Measurements from ENCODE around the gene HIVEP2. TPM values are rescaled to one million over a fixed set of nuclear protein-coding genes. Genes with fewer than 3 reads are reported as not detected.

The HIVEP2 gene
- polyA plus RNA-seq, 3 donors = 0.16 to 1.4 (median 0.64) TPM

- intact Hi-C loops (cut with micrococcal nuclease) = no loop called here
- DNase-seq = no peak
- Histone ChIP-seq H2AFZ (ENCODE audit: insufficient read depth, low read depth, low read length, poor library complexity, severe bottlenecking) (no peak overlapping the region), H3K9ac (ENCODE audit: insufficient read depth, low read length, poor library complexity, severe bottlenecking) (no peak overlapping the region), H3K27ac (ENCODE audit: low read depth in 1 of 2, low read length in 2 of 2) (no peak overlapping the region), H3K4me3 (replicated peaks in 1 of 3; ENCODE audit: low read depth in 2 of 3, low read length in 3 of 3) (no peak overlapping the region), H3K9me3 (replicated peaks in 1 of 2; ENCODE audit: control insufficient read depth in 1 of 2, insufficient read depth in 1 of 2, low read length in 2 of 2) (no peaks in the 10 kb centered on the region), H4K20me1 (ENCODE audit: insufficient read depth, low read length) (no peaks in the 10 kb centered on the region), H3K4me2 (replicated peaks; ENCODE audit: extremely low read depth, low read length, poor library complexity, severe bottlenecking) (no peak overlapping the region), H3K27me3 (ENCODE audit: control insufficient read depth in 2 of 2, insufficient read depth in 2 of 2, low read length in 2 of 2) (no peaks in the 10 kb centered on the region), H3K36me3 (replicated peaks in 1 of 2; ENCODE audit: control insufficient read depth in 1 of 2, insufficient read depth in 2 of 2, low read length in 2 of 2) (no peaks in the 10 kb centered on the region), H3K4me1 (ENCODE audit: control insufficient read depth in 1 of 2, insufficient read depth in 2 of 2, low read length in 2 of 2) (peaks cover 11 to 16% of the 10 kb centered on the region in 2 donors), H3K79me2 (ENCODE audit: insufficient read depth, low read length) (no peaks in the 10 kb centered on the region)
- Mint-ChIP-seq H3K4me3 (no peak overlapping the region), H3K9me3 (peaks cover 0 to 4% (median 0%) of the 10 kb centered on the region in 7 donors), H3K27ac (peak overlapping the region in 2 of 7 donors; percentile 21 to 54), H3K27me3 (ENCODE audit: low read depth in 3 of 3) (peaks cover 0 to 3% (median 0%) of the 10 kb centered on the region in 3 donors), H3K4me1 (peaks cover 15% of the 10 kb centered on the region), H3K36me3 (no peaks in the 10 kb centered on the region)
- 100% methylated on average over 1 of the region's 2 CpGs for WGBS (ENCODE audit: insufficient coverage)
- no peak for TF ChIP-seq CTCF (IDR thresholded peaks at IDR 0.05)
Observed at GRCh38 chr6:142863981-142864380, 81.0 kb downstream of the HIVEP2 start.

- Histone ChIP-seq H2AFZ (ENCODE audit: insufficient read depth, low read depth, low read length, poor library complexity, severe bottlenecking) (no peak overlapping the region), H3K79me2 (ENCODE audit: insufficient read depth, low read length) (no peaks in the 10 kb centered on the region), H3K4me2 (replicated peaks; ENCODE audit: extremely low read depth, low read length, poor library complexity, severe bottlenecking) (no peak overlapping the region), H3K27me3 (ENCODE audit: control insufficient read depth in 2 of 2, insufficient read depth in 2 of 2, low read length in 2 of 2) (no peaks in the 10 kb centered on the region), H4K20me1 (ENCODE audit: insufficient read depth, low read length) (no peaks in the 10 kb centered on the region), H3K36me3 (replicated peaks in 1 of 2; ENCODE audit: control insufficient read depth in 1 of 2, insufficient read depth in 2 of 2, low read length in 2 of 2) (no peaks in the 10 kb centered on the region), H3K4me1 (ENCODE audit: control insufficient read depth in 1 of 2, insufficient read depth in 2 of 2, low read length in 2 of 2) (peaks cover 10 to 14% of the 10 kb centered on the region in 2 donors), H3K9me3 (replicated peaks in 1 of 2; ENCODE audit: control insufficient read depth in 1 of 2, insufficient read depth in 1 of 2, low read length in 2 of 2) (no peaks in the 10 kb centered on the region), H3K27ac (ENCODE audit: low read depth in 1 of 2, low read length in 2 of 2) (no peak overlapping the region), H3K4me3 (replicated peaks in 1 of 3; ENCODE audit: low read depth in 2 of 3, low read length in 3 of 3) (no peak overlapping the region), H3K9ac (ENCODE audit: insufficient read depth, low read length, poor library complexity, severe bottlenecking) (no peak overlapping the region)
- intact Hi-C loops (cut with micrococcal nuclease) = no loop called here
- Mint-ChIP-seq H3K27me3 (ENCODE audit: low read depth in 3 of 3) (peaks cover 2 to 5% (median 5%) of the 10 kb centered on the region in 3 donors), H3K4me1 (peaks cover 14% of the 10 kb centered on the region), H3K4me3 (no peak overlapping the region), H3K36me3 (no peaks in the 10 kb centered on the region), H3K9me3 (peaks cover 0 to 4% (median 0%) of the 10 kb centered on the region in 7 donors), H3K27ac (no peak overlapping the region)
- no CpG with 5 or more reads among the region's 3 CpGs for WGBS (ENCODE audit: insufficient coverage)
- no peak for TF ChIP-seq CTCF (IDR thresholded peaks at IDR 0.05)
- DNase-seq = no peak
Observed at GRCh38 chr6:142861711-142862110, 83.3 kb downstream of the HIVEP2 start.
